NB4 (cell line): ENCODE results near the gene RPP25L.

Experiments
- CTCF ChIP-seq: IDR thresholded peaks from one replicate; pipeline ENCODE4 v1.5.1; 2012; ENCODE audit warnings: low read depth, low read length
- MAX ChIP-seq: IDR thresholded peaks from 2 replicates; pipeline ENCODE4 v1.6.1; 2011; ENCODE audit warnings: low read depth, low read length
- MYC ChIP-seq: IDR thresholded peaks from 2 replicates; pipeline ENCODE4 v1.6.1; 2011; ENCODE audit warnings: low read depth, low read length
- POLR2A ChIP-seq: IDR thresholded peaks from 2 replicates; pipeline ENCODE4 v1.6.1; 2011; ENCODE audit warnings: mild to moderate bottlenecking; ENCODE audit not compliant: insufficient read length; ENCODE audit errors: extremely low read depth

GRCh38 chr9:34644766-34645314 is 32.9 kb upstream of the RPP25L start:
- TF ChIP-seq CTCF (no peak), MYC (no peak), POLR2A (no peak), MAX (no peak)
